ENCODE data around the gene DOCK11. TPM values are rescaled to one million over a fixed set of nuclear protein-coding genes. Genes with fewer than 3 reads are reported as not detected.

The DOCK11 gene
- total and polyA plus RNA-seq, 2 experiments from 2014 or later, result 11.2 to 12.5 TPM

- DNase-seq (ENCODE audit: low read depth in 1 of 2, low spot score in 1 of 2), result no peak
- H3K36me3 ChIP-seq, result no peaks in the 10 kb centered on the region
- no peaks in the 10 kb centered on the region for H3K9me3 ChIP-seq (ENCODE audit: low read depth)
- H3K27ac ChIP-seq, result no peak overlapping the region
- TF ChIP-seq CTCF (IDR thresholded peaks at IDR 0.05; ENCODE audit: low read depth, low read length), result no peak
- H3K4me1 ChIP-seq (ENCODE audit: low read depth), result no peaks in the 10 kb centered on the region
- H3K4me3 ChIP-seq, result no peak overlapping the region
- no peaks in the 10 kb centered on the region for H3K27me3 ChIP-seq
These were observed 170.9 kb downstream of the DOCK11 start for GRCh38 chrX:118666521-118666920.

GRCh38 chrX:118669435-118669834 is 173.8 kb downstream of the DOCK11 start:
- Histone ChIP-seq H3K4me1 (ENCODE audit: low read depth) (no peaks in the 10 kb centered on the region), H3K27me3 (no peaks in the 10 kb centered on the region), H3K4me3 (no peak overlapping the region), H3K9me3 (ENCODE audit: low read depth) (no peaks in the 10 kb centered on the region), H3K27ac (no peak overlapping the region), H3K36me3 (no peaks in the 10 kb centered on the region)
- no peak for TF ChIP-seq CTCF (IDR thresholded peaks at IDR 0.05; ENCODE audit: low read depth, low read length)
- no peak for DNase-seq (ENCODE audit: low read depth in 1 of 2, low spot score in 1 of 2)

GRCh38 chrX:118675326-118675965 is 179.8 kb downstream of the DOCK11 start:
- Histone ChIP-seq H3K27me3 (no peaks in the 10 kb centered on the region), H3K9me3 (ENCODE audit: low read depth) (no peaks in the 10 kb centered on the region), H3K27ac (no peak overlapping the region), H3K4me3 (no peak overlapping the region), H3K36me3 (no peaks in the 10 kb centered on the region), H3K4me1 (ENCODE audit: low read depth) (no peaks in the 10 kb centered on the region)
- no peak for TF ChIP-seq CTCF (IDR thresholded peaks at IDR 0.05; ENCODE audit: low read depth, low read length)
- no peak for DNase-seq (ENCODE audit: low read depth in 1 of 2, low spot score in 1 of 2)

- Histone ChIP-seq H3K4me1 (ENCODE audit: low read depth) (no peaks in the 10 kb centered on the region), H3K36me3 (no peaks in the 10 kb centered on the region), H3K9me3 (ENCODE audit: low read depth) (no peaks in the 10 kb centered on the region), H3K4me3 (no peak overlapping the region), H3K27me3 (no peaks in the 10 kb centered on the region), H3K27ac (no peak overlapping the region)
- TF ChIP-seq CTCF (IDR thresholded peaks at IDR 0.05; ENCODE audit: low read depth, low read length), result no peak
- no peak for DNase-seq (ENCODE audit: low read depth in 1 of 2, low spot score in 1 of 2)
These were observed 180.3 kb downstream of the DOCK11 start for GRCh38 chrX:118675966-118676349.

- Histone ChIP-seq H3K9me3 (ENCODE audit: low read depth) (no peaks in the 10 kb centered on the region), H3K27me3 (no peaks in the 10 kb centered on the region), H3K4me1 (ENCODE audit: low read depth) (no peaks in the 10 kb centered on the region), H3K36me3 (no peaks in the 10 kb centered on the region), H3K27ac (no peak overlapping the region), H3K4me3 (no peak overlapping the region)
- TF ChIP-seq CTCF (IDR thresholded peaks at IDR 0.05; ENCODE audit: low read depth, low read length), result no peak
- no peak for DNase-seq (ENCODE audit: low read depth in 1 of 2, low spot score in 1 of 2)
These were observed 181.7 kb downstream of the DOCK11 start for GRCh38 chrX:118677318-118677717.

Measured in cardiac muscle cell (in vitro differentiated cells and primary cell).